ENCODE data around the gene CCR6. TPM values are rescaled to one million over a fixed set of nuclear protein-coding genes. Genes with fewer than 3 reads are reported as not detected.

Gene CCR6
- total RNA-seq, 1 donor from 2014 or later = not detected

DNA sequence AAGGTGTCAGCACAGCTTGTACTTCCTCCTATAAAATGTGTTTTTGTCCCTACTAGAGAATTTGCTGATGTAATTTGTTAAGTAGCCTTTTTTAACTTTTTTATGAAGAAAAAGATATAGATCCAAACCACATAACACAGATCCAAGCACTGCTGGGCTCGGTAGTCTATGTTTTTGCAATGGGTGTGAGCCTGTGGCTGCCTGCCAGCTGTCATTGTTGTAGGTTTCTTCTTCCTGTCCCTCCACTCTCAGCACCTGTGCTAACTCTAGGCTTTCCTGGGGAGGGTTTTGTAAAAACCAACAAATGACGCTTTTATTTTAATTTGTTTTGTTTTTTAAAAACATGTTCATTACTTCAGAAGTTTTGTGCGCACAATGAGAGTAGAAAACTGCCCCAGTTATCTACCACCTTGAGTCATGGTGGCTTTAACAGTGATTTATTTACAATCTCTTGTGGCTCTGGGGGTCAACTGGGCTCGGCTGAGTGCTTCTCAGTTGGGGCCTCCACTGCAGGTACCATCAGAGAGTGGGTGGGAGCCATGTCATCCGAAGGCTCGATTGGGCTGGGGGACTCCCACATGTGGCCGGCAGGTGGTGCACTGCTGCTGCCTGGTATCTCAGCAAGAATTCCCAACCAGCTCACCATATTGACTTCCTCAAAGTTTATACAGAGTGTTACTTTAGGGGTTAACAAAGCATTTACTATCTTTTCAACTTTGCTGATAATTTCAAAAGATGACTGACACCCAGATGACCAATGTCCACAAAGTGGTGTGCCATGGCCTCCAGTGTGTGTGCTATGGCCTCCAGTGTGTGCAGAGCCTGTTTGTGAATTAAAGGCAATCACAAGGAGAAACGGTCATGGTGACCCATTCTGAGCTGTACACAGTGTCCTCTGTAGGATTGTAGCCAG lies 3.0 kb upstream of the CCR6 start:
- peaks cover 1% of the 10 kb centered on the region for H3K36me3 Mint-ChIP-seq (ENCODE audit: insufficient read depth)
- no peak overlapping the region for H3K27ac Mint-ChIP-seq
- TF ChIP-seq, protein P1, sequence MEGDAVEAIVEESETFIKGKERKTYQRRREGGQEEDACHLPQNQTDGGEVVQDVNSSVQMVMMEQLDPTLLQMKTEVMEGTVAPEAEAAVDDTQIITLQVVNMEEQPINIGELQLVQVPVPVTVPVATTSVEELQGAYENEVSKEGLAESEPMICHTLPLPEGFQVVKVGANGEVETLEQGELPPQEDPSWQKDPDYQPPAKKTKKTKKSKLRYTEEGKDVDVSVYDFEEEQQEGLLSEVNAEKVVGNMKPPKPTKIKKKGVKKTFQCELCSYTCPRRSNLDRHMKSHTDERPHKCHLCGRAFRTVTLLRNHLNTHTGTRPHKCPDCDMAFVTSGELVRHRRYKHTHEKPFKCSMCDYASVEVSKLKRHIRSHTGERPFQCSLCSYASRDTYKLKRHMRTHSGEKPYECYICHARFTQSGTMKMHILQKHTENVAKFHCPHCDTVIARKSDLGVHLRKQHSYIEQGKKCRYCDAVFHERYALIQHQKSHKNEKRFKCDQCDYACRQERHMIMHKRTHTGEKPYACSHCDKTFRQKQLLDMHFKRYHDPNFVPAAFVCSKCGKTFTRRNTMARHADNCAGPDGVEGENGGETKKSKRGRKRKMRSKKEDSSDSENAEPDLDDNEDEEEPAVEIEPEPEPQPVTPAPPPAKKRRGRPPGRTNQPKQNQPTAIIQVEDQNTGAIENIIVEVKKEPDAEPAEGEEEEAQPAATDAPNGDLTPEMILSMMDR (IDR thresholded peaks at IDR 0.05; ENCODE audit: unreplicated experiment) = no peak
- DNase-seq (ENCODE audit: low spot score, unreplicated experiment) = no peak
- peaks cover 9% of the 10 kb centered on the region for H3K27me3 Mint-ChIP-seq
- peaks cover 2% of the 10 kb centered on the region for H3K4me1 Mint-ChIP-seq (ENCODE audit: low read depth)
- H3K9me3 Mint-ChIP-seq (ENCODE audit: low read depth) = no peaks in the 10 kb centered on the region
- H3K4me3 Mint-ChIP-seq (ENCODE audit: low read depth) = no peak overlapping the region

DNA sequence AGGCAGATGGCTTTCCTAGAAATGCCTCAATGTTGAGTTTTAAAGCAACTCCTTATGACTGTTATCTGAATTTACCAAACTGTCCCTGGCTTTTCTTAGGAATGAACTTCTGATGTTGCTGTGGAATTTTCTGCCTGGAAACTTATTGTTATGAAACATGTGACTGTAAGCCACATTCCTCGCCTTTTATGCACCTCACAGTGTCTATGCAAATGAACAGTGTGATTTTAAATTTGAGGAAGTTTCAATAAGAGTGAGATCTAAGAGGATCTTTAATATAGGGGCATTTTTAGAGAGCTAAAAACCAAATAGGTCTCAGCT lies 2.4 kb upstream of the CCR6 start:
- Mint-ChIP-seq H3K9me3 (ENCODE audit: low read depth) (no peaks in the 10 kb centered on the region), H3K27me3 (peaks cover 6% of the 10 kb centered on the region), H3K36me3 (ENCODE audit: insufficient read depth) (peaks cover 1% of the 10 kb centered on the region), H3K4me3 (ENCODE audit: low read depth) (no peak overlapping the region), H3K4me1 (ENCODE audit: low read depth) (peaks cover 2% of the 10 kb centered on the region), H3K27ac (no peak overlapping the region)
- TF ChIP-seq, protein P1 (IDR thresholded peaks at IDR 0.05; ENCODE audit: unreplicated experiment) = no peak
- DNase-seq (ENCODE audit: low spot score, unreplicated experiment) = no peak

DNA sequence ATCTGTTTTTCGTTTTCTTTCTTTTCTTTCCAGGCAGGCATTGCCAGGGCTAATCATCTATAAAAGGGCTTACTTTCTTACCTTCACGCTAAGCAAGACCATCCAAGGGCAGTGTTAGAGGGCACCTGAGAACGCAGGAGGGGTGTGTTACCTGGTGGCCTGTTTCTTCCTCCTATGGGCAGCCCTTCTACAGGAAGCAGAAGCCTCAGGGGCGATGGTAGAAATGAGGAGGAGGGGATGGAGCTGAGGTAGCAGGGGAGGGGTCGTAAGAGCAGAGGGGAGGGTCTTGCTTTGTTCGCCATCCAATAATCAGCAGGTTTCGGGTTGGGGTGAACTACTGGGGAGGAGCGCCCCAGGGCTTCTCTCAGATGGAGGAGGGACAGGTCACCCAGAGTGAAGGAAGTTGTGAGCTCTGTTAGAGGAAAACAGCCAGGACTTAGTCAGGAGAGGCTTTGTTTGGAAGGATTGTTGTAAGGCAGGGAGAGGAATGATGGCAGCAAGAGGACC lies 1.5 kb upstream of the CCR6 start:
- H3K27me3 Mint-ChIP-seq = peaks cover 3% of the 10 kb centered on the region
- H3K4me1 Mint-ChIP-seq (ENCODE audit: low read depth) = peaks cover 2% of the 10 kb centered on the region
- TF ChIP-seq, protein P1 (IDR thresholded peaks at IDR 0.05; ENCODE audit: unreplicated experiment) = no peak
- no peaks in the 10 kb centered on the region for H3K9me3 Mint-ChIP-seq (ENCODE audit: low read depth)
- H3K27ac Mint-ChIP-seq = no peak overlapping the region
- H3K36me3 Mint-ChIP-seq (ENCODE audit: insufficient read depth) = peaks cover 1% of the 10 kb centered on the region
- no peak overlapping the region for H3K4me3 Mint-ChIP-seq (ENCODE audit: low read depth)
- no peak for DNase-seq (ENCODE audit: low spot score, unreplicated experiment)

DNA sequence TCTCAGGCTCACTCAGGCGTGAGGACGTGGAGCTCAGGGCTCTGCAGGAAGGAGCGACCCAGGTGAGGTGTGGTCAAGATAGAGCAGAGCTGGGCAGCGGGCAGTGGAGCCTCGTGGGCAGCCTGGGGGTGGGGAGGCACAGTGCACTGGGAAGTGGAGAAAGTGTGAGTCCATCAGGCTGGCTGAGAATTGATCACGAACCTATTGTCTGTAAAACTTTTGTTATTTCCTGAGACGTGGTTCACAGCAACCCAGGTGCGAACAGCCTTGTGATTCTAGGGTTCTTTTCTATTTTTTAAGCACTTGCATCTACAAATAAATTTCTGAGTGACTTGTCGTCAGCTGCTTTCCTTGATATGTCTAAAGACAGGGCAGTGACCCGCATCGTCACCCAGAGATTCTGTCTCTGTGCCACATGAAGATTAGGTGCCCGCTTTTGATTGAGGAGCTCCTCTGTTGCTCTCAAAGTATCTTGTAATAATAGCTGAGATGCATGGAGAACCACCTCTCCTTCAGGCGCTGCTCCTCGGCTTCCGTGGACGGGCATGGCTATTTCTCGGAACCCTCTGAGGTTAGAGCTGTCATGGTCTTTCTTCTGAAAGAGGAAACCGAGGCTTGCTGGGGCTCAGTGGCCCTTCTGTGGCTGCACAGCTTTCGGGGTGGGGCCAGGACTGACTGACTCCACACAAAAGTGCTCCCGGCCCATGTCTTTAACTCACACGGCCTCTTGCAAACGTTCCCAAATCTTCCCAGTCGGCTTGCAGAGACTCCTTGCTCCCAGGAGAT lies 662 bp upstream of the CCR6 start:
- Mint-ChIP-seq H3K27ac (peak overlapping the region; percentile 55), H3K4me3 (ENCODE audit: low read depth) (no peak overlapping the region)

DNA sequence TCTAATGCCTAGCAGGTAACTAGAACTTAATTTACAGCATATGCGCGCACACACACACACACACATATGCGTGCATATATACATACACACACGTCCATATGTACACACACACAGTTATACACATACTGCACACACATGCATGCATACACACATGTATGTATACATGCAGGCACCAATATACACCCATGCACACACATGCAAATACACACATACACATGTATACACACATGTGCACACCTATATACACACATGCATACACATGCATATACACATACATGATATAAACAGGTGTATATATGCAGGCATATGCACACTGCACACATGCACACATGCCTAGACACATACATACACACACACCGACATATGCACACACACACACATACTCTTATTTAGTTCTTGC lies 1.9 kb downstream of the CCR6 start:
- no peak for DNase-seq (ENCODE audit: low spot score, unreplicated experiment)
- Mint-ChIP-seq H3K4me1 (ENCODE audit: low read depth) (peaks cover 2% of the 10 kb centered on the region), H3K9me3 (ENCODE audit: low read depth) (no peaks in the 10 kb centered on the region), H3K27me3 (no peaks in the 10 kb centered on the region), H3K4me3 (ENCODE audit: low read depth) (no peak overlapping the region), H3K36me3 (ENCODE audit: insufficient read depth) (no peaks in the 10 kb centered on the region), H3K27ac (no peak overlapping the region)
- TF ChIP-seq, protein P1 (IDR thresholded peaks at IDR 0.05; ENCODE audit: unreplicated experiment) = no peak

More for the DNA sequence above, 662 bp upstream of the CCR6 start:
- Mint-ChIP-seq H3K9me3 (ENCODE audit: low read depth) (no peaks in the 10 kb centered on the region), H3K27me3 (peaks cover 3% of the 10 kb centered on the region), H3K4me1 (ENCODE audit: low read depth) (peaks cover 2% of the 10 kb centered on the region), H3K36me3 (ENCODE audit: insufficient read depth) (peaks cover 1% of the 10 kb centered on the region)
- TF ChIP-seq, protein P1 (IDR thresholded peaks at IDR 0.05; ENCODE audit: unreplicated experiment) = no peak
- no peak for DNase-seq (ENCODE audit: low spot score, unreplicated experiment)

Data from progenitor cell of endocrine pancreas (in vitro differentiated cells).